HS-27A (cell line): ENCODE data around the gene SUDS3.
A peak's percentile ranks its signal among the peaks of the same experiment; 100 is the strongest.
"Not testable (repeated sequence)": the region's sequence is repeated elsewhere in the genome, so short reads cannot be mapped to it uniquely, and the experiment has no call there.

ENCODE experiments used
- DNase-seq: peaks from one replicate; pipeline ENCODE4 v3.0.0-alpha.2; 2012; ENCODE audit warnings: low read depth, missing footprints

SUDS3 gene, protein sequence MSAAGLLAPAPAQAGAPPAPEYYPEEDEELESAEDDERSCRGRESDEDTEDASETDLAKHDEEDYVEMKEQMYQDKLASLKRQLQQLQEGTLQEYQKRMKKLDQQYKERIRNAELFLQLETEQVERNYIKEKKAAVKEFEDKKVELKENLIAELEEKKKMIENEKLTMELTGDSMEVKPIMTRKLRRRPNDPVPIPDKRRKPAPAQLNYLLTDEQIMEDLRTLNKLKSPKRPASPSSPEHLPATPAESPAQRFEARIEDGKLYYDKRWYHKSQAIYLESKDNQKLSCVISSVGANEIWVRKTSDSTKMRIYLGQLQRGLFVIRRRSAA

DNA sequence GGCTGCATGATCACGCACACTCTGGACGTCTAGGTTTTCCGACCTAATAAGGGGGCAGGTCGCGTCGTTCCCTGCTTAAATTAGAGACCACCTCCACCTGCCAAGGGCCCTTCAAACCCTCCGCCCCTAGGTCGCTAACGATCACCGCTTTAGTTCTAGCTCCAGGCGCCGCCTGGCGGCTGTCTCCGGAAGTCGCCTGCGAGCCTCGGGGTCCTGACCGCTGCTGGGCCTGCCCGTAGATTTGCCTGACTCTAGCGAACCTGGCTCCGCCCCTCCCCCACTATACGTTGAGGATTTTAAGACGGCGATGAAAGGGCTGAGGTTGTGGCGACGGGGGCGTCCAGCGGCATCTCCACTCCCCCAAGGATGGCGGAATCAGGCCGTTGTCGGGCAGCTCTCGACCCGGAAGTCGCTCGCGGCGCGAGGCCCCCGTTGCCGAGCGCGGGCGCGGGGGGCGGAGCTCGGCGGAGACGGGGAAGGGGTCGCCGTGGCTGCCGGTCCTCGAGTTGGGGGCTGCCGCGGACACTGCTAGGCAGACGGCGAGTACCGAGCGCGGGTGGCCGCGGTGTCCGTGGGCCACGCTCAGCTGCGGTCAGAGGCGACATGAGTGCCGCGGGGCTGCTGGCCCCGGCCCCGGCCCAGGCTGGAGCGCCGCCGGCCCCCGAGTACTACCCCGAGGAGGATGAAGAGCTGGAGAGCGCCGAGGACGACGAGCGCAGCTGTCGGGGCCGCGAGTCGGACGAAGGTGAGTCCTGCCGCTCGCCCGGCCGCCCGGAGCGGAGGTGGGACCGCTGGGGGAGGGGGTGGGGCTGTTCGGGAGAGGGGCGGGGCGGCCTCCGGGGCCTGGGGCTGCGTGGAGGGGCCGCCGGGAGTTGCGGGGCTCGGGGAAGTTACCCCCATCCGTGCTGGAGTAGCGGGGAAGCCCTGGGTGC is at the start of gene SUDS3:
TSS of gene SUDS3 (plus strand) at position 467 of the 932 bp plus-strand sequence. CDS start at position 604, 137 bp downstream.
- peak; percentile 51 for DNase-seq

DNA sequence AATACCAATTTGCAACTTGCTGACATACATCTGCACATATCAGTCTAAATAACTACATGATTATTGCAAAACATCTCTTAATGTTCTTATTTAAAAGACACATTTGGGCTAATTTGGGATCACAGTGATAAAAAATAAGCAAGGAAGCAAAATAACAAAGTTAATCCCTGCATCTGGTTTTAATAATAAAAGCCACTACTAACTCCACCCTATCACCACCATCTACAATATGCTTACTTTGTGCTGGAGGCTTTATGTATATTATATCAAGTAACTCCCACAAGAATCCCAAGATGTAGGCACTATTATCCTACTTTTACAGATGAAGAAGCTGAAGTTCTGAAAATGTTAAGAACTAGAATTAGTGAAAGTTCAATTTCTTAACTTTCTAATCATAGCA is 49.4 kb upstream of the SUDS3 start:
- no peak for DNase-seq

DNA sequence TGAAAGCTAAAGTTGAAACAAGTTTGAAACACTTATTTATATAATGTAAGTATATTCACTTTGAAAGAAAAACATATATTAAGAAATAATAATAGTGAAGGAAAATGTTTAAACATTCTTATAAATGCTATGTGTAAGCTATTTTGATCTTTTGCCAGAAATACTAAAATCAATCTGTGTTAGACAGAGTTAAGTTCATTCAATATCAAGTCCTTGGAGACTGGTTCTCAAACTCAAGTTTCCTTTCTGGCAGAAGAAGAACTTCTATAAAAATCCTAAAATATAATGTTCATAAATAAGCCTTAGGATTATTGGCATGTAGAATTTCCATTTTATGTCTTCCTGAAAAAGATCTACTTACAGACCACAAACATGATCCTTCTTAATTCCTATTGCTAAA is 49.0 kb upstream of the SUDS3 start:
- DNase-seq = no peak

DNA sequence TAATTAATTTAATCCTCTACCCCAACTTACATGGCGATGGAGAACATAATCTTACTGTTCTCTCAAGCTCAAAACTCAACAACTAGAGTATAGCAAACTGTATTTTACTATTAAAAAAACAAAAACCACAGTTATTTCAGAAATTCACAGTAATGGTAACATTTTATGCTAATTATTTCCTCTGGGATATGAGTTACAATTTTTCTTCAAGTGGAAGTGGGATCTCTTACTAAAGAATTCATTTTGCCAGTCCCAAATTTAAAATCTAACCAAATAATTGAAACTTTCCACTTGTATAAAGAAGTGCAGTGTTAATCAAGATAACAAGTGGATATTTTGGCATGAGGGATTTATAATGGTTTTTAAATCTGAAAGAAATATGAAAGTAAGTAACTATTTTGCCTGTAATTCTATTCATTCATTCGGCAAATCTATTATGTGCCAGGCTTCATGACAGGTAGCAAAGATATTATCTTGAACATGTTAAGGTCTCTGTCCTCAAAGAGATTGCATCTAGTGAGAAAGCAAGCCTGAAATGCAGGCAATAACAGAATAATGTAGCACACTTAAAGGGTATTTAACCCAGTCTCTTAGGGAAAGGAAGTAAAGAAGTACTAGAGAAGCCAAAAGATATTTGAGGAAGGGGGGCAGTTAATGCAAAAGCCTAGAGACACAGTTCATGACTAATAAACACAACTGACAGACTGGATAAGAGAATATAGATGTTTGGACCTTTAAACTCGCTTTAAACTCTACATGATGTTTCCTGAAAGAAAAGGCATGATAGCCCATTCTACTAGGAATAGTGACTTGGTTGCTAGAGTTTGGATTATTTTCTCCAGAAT is 47.6 kb upstream of the SUDS3 start:
- DNase-seq = no peak

DNA sequence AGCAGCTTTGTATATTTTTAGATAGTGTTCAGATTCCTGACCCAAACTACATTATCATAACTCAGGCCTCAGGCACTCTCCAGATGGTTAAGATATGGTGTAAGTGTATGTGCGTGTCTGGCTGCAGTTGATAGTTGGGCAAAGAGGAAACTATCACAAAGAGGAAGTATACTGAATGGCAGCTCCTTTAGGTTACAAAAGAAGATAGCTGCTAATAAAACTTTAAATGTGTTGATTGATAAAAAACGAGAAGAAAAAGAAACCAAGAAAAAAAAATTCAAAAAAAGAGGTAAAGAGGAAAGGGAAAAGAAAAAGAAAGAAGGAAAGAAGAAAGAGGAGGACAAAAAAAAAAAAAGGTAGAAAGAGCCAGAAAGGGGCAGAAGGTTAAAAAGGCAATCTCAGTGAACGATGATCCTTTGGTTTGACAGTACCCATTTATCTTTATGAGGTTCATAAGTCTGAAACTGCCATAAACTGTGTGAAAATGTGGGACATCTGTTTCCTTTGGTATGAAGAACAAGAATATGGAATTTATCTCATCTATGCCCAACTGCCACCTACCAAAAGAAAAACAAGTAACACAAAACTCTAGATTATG is 45.8 kb upstream of the SUDS3 start:
- DNase-seq = no peak

DNA sequence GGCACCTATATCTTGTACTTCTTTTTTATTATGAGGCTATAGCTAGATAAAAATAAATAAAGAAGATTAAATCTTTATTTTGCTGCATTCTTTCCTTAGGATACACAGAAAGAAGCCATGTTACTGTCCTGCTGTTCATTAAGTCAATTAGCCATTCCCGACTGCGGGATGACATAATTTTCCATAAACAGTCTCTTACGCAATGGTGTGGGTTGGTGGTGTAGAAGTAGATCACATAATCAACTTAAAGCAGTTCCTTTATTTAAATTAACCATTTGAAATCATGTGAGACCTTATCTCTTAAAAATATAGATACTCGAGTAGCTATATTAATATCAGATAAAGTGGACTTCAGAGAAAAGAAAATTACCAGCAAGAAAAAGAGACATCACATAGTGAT is 43.8 kb upstream of the SUDS3 start:
- no peak for DNase-seq

DNA sequence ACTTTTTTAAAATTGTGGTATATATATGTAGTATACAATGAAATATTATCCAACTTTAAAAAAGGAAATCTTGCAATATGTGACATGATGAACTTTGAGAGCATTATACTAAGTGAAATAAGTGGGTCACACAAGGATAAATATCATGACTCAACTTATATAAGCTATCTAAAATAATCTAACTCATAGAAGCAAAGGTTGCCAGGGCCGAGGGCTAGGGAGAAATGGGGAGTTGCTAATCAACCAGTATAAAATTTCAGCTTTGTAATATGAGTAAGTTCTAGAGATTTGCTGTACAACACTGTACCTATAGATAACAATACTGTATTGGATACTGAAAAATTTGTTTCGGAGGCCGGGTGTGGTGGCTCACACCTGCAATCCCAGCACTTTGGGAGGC is 42.1 kb upstream of the SUDS3 start:
- no peak for DNase-seq

DNA sequence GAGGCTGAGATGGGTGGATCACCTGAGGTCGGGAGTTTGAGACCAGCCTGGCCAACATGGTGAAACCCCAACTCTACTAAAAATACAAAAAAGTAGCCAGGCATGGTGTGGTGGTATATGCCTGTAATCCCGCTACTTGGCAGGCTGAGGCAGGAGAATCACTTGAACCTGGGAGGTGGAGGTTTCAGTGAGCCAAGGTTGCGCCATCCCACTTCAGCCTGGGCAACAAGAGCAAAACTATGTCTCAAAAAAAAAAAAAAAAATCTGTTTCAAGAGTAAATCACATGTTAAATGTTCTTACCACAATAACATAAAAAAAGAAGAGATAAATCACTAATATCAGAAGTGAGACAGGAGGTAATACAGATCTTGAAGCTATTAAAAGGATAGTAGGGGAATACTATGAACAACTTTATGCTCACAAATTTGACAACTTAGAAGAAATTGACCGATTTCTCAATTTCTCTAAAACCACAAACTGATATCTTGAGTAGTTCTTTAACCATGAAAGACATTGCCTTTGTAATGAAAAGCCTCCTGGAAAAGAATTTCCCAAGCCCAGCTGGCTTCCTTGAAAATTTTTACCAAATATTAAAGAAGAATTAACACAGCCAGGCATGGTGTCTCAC is 41.3 kb upstream of the SUDS3 start:
- DNase-seq = no peak

DNA sequence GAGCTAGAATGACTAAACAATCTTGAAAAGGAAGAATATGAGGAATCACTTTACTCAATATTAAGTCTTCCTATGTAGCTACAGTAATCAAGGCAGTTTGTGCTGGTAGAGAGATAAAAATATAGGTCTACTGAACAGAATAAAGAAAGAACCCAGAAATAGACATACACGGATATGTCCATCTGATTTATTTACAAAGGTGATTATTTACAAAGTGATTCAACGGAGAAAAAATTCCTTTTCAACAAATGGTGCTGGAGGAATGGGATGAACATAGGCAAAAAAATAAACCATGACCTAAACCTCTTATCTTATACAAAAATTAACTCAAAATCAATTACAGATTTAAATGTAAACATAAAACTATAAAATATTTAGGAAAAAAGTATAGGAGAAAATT is 40.2 kb upstream of the SUDS3 start:
- no peak for DNase-seq

DNA sequence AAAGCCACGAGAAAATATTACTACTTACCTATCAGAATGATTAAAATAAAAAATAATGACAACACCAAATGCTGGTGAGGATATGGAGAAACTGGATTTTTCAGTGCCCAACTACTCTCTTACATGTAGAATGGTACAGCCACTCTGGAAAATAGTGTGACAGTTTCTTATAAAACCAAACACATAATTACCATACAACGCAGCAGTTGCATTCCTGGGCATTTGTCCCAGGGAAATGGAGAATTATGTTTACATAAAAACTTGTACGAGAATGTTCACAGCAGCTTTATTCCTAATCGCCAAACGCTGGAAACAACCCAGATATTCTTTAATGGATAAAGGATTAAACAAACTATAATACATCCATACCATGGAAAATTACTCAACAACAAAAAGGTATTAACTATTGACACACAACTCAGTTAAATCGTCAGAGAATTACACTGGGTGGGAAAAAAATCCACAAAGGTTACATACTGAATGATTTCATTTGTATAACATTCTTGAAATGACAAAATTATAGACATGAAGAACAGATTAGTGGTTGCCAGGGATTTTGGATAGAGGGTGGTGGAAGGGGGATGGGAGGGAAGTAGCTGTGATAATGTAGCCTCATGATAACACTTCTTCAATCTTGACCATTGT is 39.0 kb upstream of the SUDS3 start:
- no peak for DNase-seq

DNA sequence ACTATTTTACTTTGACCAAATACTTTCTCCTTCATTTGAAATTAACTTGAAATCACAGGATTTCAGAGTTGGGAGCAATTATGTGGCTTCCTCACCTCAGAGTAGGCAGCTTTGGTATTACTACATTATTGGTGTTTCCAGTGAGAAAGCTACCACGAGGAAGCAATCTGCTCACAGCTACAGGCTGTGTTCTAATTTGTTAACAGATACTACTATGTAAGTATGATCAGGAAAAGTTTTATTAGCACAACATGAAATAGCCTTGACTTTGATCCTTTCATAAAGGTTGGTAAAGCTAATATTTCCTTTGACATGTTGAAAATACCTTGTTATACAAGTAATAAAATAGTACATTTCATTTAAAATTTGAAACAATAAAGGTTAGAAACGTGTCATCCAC is 34.3 kb upstream of the SUDS3 start:
- DNase-seq = no peak

DNA sequence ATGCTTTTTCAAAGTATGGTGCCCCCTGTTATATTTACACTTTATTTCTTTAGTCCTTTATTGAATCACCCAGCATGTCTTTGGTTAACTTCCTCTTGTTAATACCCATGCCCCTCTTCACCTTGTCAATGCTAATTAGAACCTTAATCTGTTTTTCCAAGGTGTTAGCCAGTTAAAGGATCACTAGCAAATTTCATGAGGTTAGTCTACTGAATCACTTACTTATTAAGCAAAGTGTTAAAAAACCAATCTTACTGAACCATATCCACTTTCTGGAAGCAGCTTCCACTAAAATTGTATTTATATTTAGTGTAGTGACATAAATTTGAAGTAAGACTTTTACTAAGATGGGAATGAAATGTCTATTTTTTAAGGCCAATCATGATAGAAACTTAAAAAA is 31.5 kb upstream of the SUDS3 start:
- no peak for DNase-seq

DNA sequence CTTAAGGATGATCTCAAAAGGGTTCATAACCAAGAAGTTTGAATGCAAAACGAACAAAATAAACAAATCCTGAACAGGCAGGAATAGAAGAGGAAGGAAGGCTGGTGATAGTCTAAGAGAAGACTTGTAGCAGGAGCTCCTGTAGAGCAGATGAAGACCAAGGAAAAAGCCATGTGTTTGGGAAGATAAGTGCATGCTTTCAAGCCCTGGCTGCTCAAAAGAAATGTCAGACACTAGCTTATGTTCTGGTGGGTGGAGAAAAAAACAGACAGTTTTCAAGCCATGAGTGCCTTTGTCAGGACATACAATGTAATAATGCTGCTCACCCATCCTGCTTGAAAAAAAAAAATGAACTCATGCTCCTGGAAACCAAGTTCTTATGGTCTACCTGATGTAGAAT is 31.0 kb upstream of the SUDS3 start:
- no peak for DNase-seq

DNA sequence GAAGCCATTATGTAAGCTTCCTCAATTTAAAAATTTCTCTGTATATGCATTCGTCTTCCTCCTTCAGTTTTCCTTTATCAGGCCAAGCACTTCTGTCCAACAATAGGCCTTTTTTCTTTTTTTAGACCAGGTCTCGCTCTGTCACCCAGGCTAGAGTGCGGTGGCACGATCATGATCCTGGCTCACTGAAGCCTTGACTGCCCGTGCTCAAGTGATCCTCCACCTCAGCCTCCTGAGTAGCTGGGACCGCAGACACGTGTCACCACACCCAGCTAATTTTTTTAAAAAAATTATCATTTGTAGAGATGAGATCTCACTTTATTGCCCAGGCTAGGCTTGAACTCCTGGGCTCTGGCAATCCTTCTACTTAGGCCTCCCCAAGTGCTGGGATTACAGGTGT is 29.5 kb upstream of the SUDS3 start:
- no peak for DNase-seq

DNA sequence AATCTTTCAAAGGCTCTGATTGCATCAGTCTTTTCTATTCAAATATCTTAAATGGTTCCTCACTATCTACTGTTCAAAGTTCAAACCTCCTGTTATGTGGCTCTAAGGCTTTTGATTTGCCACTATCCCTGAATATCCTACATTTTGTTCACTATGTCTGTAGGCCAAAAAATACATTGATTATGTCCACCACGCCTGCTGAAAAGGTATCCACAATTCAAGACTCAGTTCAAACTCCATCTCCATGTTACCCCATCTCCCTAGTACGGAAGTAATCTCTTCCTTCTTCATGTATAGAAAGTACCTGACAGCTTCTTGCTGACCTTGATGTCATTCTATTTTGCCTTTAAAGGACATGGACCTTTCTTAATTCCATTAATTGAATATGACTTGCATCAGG is 28.4 kb upstream of the SUDS3 start:
- DNase-seq = no peak

DNA sequence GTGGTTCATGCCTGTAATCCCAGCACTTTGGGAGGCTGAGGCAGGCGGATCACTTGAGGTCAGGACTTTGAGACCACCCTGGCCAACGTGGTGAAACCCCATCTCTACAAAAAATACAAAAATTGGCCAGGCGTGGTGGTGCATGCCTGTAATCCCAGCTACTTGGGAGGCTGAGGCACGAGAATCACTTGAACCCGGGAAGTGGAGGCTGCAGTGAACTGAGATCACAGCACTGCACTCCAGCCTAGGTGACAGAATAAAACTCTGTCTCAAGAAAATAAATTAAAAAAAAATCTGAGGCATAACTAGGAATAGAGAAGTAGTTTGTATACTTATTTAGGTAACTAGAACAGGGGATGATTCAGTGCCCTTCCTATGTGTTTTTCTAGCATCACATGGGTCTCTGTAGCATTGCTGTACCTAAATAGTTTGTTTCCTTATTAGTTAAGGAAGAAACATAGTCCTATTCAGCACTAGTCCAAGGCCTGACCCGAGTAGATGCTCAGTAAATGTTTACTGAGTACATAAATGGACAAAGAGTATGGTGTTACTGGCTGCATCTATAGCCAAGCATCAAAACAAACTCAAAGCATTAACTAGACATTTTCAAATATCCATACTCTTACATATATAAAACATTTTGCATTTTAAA is 25.3 kb upstream of the SUDS3 start:
- DNase-seq = no peak

DNA sequence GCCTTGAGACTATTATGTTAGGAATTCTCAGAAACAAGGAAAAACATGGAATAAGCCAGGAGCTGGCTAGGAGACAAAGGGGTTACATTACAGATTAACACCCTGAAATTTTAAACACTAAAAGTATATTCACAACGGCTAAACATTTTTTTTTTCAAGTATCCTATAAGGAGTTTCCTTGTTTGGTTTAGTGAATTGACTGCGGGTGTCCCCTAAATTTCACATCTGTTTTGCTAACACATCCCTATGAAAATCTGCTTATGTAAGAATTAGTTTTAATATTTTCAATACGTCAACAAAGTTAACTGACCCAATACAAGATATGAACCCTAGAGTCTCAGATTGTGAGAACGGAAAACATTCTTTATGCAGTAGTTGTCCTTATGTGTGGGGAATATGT is 22.6 kb upstream of the SUDS3 start:
- DNase-seq = no peak

DNA sequence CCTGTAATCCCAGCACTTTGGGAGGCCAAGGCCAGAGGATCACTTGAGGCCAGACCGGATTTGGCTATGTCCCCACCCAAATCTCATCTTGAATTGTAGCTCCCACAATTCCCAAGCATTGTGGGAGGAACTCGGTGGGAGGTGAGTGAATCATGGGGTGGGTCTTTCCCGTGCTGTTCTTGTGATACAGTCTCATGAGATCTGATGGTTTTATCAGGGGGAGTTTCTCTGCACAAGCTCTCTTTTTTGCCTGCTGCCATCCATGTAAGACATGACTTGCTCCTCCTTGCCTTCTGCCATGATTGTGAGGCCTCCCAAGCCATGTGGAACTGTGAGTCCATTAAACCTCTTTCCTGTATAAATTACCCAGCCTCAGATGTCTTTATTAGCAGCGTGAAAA is 21.9 kb upstream of the SUDS3 start:
- not testable (repeated sequence) for DNase-seq

DNA sequence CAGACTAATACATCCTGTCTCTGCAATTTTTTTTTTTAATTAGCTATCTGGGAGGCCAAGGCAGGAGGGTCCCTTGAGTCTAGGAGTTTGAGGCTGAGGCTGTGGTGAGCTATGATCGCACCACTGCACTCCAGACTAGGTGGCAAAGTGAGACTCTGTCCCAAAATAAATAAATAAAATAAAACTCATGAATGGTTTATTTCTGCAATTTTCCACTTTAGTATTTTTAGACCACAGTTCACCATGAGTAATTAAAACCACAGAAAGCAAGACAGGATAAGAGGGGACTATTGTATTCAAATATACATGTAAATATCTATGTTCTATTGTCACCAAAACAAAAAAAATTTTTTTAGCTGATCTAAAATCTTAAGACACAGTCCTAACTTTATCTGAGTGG is 21.5 kb upstream of the SUDS3 start:
- no peak for DNase-seq

DNA sequence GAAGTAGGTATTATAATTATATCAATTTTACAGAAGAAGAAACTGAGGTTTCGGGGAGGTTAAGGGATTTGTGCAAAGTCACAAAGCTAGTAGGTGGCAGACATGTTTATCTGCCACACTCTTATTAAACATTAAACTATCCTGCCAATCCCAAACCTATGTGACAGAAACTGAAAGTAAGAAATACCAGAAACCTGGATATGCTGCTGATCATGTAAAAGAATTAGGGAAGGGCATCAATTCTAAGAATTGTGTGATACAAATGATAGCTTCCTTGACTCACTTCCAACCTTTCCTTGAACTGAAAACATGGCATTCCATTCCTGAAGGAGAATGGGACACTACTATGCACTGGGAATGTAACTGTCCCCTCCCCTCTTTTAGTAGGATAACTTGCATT is 20.5 kb upstream of the SUDS3 start:
- DNase-seq = no peak
